ENCODE measurements around the gene STIP1.

The STIP1 gene

DNA sequence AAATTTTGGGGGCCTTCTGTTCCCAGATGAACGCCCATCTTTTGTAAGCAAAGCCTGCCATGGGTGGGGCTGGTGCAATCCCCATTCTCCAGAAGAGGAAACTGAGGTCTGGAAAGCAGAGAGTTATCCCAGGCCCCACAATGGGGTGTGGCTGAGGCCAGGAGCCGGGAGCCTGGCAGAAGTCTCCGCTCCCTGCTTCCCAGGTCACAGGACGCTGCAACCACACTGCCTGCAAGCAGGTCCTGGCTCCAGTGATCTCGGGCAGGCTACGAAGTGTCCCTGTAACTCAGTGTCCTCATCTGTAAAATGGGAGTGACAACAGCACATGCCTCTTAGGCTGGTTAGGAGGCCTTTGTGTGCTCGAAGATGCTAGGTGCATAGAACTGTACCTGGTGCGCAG, 67.1 kb downstream of the STIP1 start:
- no peak for DNase-seq

- DNase-seq, result no peak
Observed at GRCh38 chr11:64253481-64253880, 67.5 kb downstream of the STIP1 start.
